Adrenal gland (tissue), 12 donors: Measurements from ENCODE around the gene CEP192. TPM values are rescaled to one million over a fixed set of nuclear protein-coding genes. Genes with fewer than 3 reads are reported as not detected.

Experiments
- DNase-seq, 7 donors: peaks; one replicate each; pipeline ENCODE4 v3.0.0-alpha.2; 2019 to 2020
- H3K27ac ChIP-seq, 5 donors: fragments of 200-600 bp; sonication (generic) in 4 of 5; 1 replicate in 3 of 5; 2 replicates in 2 of 5; pipeline versions ENCODE4 v1.5.1 to v1.8.0; 2016 to 2020; ENCODE audit warnings: mild to moderate bottlenecking in 1 of 5
- H3K27me3 ChIP-seq: fragments of 200-600 bp; 2 replicates; pipeline ENCODE4 v1.8.0; 2021
- H3K36me3 ChIP-seq, 2 donors: fragments of 200-600 bp; replicated peaks in 1 of 2; 1 replicate in 1 of 2; 2 replicates in 1 of 2; pipeline versions ENCODE4 v1.5.1 to v1.8.0; 2018 to 2022
- H3K4me1 ChIP-seq, 2 donors: fragments of 200-600 bp; replicated peaks in 1 of 2; 1 replicate in 1 of 2; 2 replicates in 1 of 2; pipeline versions ENCODE4 v1.5.1 to v1.8.0; 2018 to 2021
- H3K4me3 ChIP-seq, 4 donors: fragments of 200-600 bp; sonication (generic) in 3 of 4; one replicate each; pipeline ENCODE4 v1.5.1; 2016 to 2018
- H3K9me3 ChIP-seq, 3 donors: fragments of 200-600 bp; sonication (generic) in 1 of 3; replicated peaks in 1 of 3; 1 replicate in 2 of 3; 2 replicates in 1 of 3; pipeline versions ENCODE4 v1.5.1 to v1.8.0; 2016 to 2021
- CTCF ChIP-seq, 6 experiments: fragments of 450-650 bp in 4 of 6; fragments of 200-600 bp in 2 of 6; sonication (generic) in 1 of 6; IDR thresholded peaks; 1 replicate in 5 of 6; 2 replicates in 1 of 6; pipeline versions ENCODE4 v1.5.1 to v1.8.0; 2016 to 2021; ENCODE audit warnings: antibody characterized with exemption in 6 of 6, mild to moderate bottlenecking in 2 of 6, moderate library complexity in 1 of 6
- POLR2A ChIP-seq, 2 donors: fragments of 450-650 bp; IDR thresholded peaks; one replicate each; pipeline ENCODE4 v1.6.1; 2017; ENCODE audit warnings: antibody characterized with exemption in 2 of 2, mild to moderate bottlenecking in 2 of 2, moderate library complexity in 1 of 2
- WGBS, 4 donors: extraction: QIAGEN DNeasy Blood & Tissue Kit in 2 of 4; methylation state at CpG; one replicate each; pipeline versions ENCODE4 v1.1.5 to v1.1.7; 2013 to 2017; 5-methylcytosine and 5-hydroxymethylcytosine counted together
- intact Hi-C, 2 donors: fragments of 100-400 bp; cut with DNase I; formaldehyde crosslinking; loops; one replicate each; pipeline versions ENCODE4 v1.14.1 to v1.15.0; 2022 to 2023
- polyA plus RNA-seq, 3 donors: library from polyadenylated mRNA; stranded (reverse); fragments of 200-250 nt in 2 of 3; fragments of 350-450 nt in 1 of 3; fragmentation: Illumina TruSeq in 1 of 3; extraction: RNeasy Lipid Tissue Mini Kit (QIAGEN cat#74804) in 1 of 3; gene quantifications; one replicate each; pipeline ENCODE4 v1.2.3, GENCODE V29; 2013 to 2014
- total RNA-seq, 9 donors: library from RNA; depleted of rRNA in 4 of 9; stranded (reverse); fragments of >200 nt in 4 of 9; fragments of 120-200 nt in 1 of 9; fragmentation: NEBNext Ultra II Directional in 1 of 9; extraction: Animal tissue kit (Norgen Biotek cat#: 25700) in 1 of 9; gene quantifications; one replicate each; pipeline versions ENCODE4 v1.1.0 to v1.2.4, GENCODE V29; 2013 to 2023
- donor health status: healthy with polysubstance abuse.
- donor health status: Bipolar disorder and iron deficiency.
- donor health status: DM: yes; HTN: yes; CAD: no.
- donor health status: DM: no; HTN: no; CAD: no.
- donor health status: DM: no; HTN: no; CAD: no.
- donor health status: DM: yes; HTN: yes; CAD: no.

The CEP192 gene
- total and polyA plus RNA-seq, 12 donors = 7.5 to 36.8 (median 16.3) TPM

- Histone ChIP-seq H3K4me3 (no peak overlapping the region), H3K4me1 (no peaks in the 10 kb centered on the region), H3K27ac (no peak overlapping the region), H3K27me3 (no peaks in the 10 kb centered on the region), H3K9me3 (no peaks in the 10 kb centered on the region), H3K36me3 (no peaks in the 10 kb centered on the region)
- intact Hi-C loops = no loop called here
- 87 to 93% (median 91%) methylated on average over 4 of the region's 4 CpGs for WGBS, 4 donors
- DNase-seq = no peak
- TF ChIP-seq CTCF (IDR thresholded peaks at IDR 0.05) (no peak), POLR2A (IDR thresholded peaks at IDR 0.05) (no peak)
These were observed 51.9 kb downstream of the CEP192 start for GRCh38 chr18:13043066-13043465.

DNA sequence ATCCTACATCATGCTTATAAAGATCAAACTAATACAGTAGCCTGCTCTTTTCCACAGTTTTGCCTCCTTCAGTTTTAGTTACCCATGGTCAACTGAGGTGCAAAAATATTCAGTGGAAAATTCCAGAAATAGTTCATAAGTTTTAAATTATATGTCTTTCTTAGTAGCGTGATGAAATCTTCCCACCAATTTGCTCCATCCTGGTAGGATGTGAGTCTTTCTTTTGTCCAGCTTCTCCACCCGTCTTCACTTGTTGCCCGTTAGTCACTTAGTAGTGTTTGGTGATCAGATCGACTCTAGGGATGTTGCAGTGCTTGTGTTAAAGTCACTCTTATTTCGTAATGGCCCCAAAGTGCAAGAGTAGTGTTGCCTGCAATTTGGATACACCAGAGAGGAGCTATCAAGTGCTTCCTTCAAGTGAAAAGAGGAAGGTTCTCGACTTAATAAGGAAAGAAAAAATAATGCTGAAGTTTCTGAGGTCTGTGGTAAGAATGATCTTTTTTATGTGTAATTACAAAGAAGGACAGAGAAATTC is 57.0 kb downstream of the CEP192 start:
- DNase-seq = no peak
- Histone ChIP-seq H3K27ac (no peak overlapping the region), H3K4me1 (no peaks in the 10 kb centered on the region), H3K9me3 (no peaks in the 10 kb centered on the region), H3K4me3 (no peak overlapping the region), H3K27me3 (no peaks in the 10 kb centered on the region), H3K36me3 (peaks cover 0 to 7% of the 10 kb centered on the region in 2 donors)
- WGBS, 4 donors = 86 to 93% (median 90%) methylated on average over 6 of the region's 6 CpGs
- TF ChIP-seq CTCF (IDR thresholded peaks at IDR 0.05) (no peak), POLR2A (IDR thresholded peaks at IDR 0.05) (no peak)
- intact Hi-C loops = no loop called here

GRCh38 chr18:13051159-13051558 is 60.0 kb downstream of the CEP192 start:
- intact Hi-C loops = no loop called here
- Histone ChIP-seq H3K9me3 (no peaks in the 10 kb centered on the region), H3K27ac (no peak overlapping the region), H3K36me3 (peaks cover 0 to 30% of the 10 kb centered on the region in 2 donors), H3K27me3 (no peaks in the 10 kb centered on the region), H3K4me1 (no peaks in the 10 kb centered on the region), H3K4me3 (no peak overlapping the region)
- DNase-seq = no peak
- 94 to 99% (median 97%) methylated on average over 6 of the region's 6 CpGs for WGBS, 4 donors
- TF ChIP-seq POLR2A (IDR thresholded peaks at IDR 0.05) = no peak

GRCh38 chr18:13051950-13052349 is 60.8 kb downstream of the CEP192 start:
- intact Hi-C loops = no loop called here
- WGBS, 4 donors = 72 to 80% (median 76%) methylated on average over 4 of the region's 4 CpGs
- Histone ChIP-seq H3K4me1 (no peaks in the 10 kb centered on the region), H3K27ac (no peak overlapping the region), H3K36me3 (peaks cover 0 to 38% of the 10 kb centered on the region in 2 donors), H3K9me3 (no peaks in the 10 kb centered on the region), H3K27me3 (no peaks in the 10 kb centered on the region), H3K4me3 (no peak overlapping the region)
- no peak for TF ChIP-seq POLR2A (IDR thresholded peaks at IDR 0.05)
- no peak for TF ChIP-seq CTCF (IDR thresholded peaks at IDR 0.05)
- peak in 1 of 7 donors; percentile 18 for DNase-seq

DNA sequence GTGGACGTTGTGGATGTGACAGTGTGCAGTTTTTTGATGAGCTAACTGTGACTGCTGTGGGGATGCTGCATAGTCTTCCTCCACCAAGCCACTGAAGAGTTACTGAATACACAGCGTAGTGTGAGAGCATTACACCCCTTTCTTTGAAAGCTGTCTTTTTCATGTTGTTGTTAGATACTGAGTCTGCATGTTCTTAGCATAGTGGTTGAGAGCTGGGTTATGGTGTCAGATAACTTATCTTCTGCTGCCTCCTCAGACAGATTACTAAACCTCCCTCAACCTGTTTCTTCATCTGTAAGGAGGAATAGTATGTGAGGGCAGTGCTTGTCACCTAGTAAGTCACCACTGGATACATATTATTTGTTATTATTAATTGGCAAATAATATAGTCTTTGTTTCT is 63.2 kb downstream of the CEP192 start:
- 88 to 94% (median 90%) methylated on average over 2 of the region's 2 CpGs for WGBS, 4 donors
- H3K36me3 ChIP-seq = peaks cover 0 to 43% of the 10 kb centered on the region in 2 donors
- no peak for DNase-seq
- no peaks in the 10 kb centered on the region for H3K4me1 ChIP-seq
- intact Hi-C loops = no loop called here
- no peaks in the 10 kb centered on the region for H3K9me3 ChIP-seq
- TF ChIP-seq CTCF (IDR thresholded peaks at IDR 0.05) (no peak), POLR2A (IDR thresholded peaks at IDR 0.05) (no peak)
- H3K27me3 ChIP-seq = no peaks in the 10 kb centered on the region
- no peak overlapping the region for H3K4me3 ChIP-seq
- no peak overlapping the region for H3K27ac ChIP-seq
